Mesendoderm (in vitro differentiated cells): ENCODE results near the gene ITGB1BP1.

Experiments
- DNase-seq: peaks from one replicate; pipeline ENCODE4 v3.0.0; 2013
- H2AK5ac ChIP-seq: 2 replicates; pipeline ENCODE4 v1.6.1; 2013; ENCODE audit warnings: low read length, inconsistent platforms
- H2BK120ac ChIP-seq: 2 replicates; pipeline ENCODE4 v1.6.1; 2013; ENCODE audit warnings: low read depth, mild to moderate bottlenecking, low read length, moderate library complexity, mixed read lengths
- H2BK15ac ChIP-seq: replicated peaks from 2 replicates; pipeline ENCODE4 v1.6.1; 2013; ENCODE audit warnings: low read depth, mild to moderate bottlenecking, moderate library complexity
- H2BK5ac ChIP-seq: 2 replicates; pipeline ENCODE4 v1.6.1; 2013; ENCODE audit warnings: low read length, inconsistent platforms
- H3K18ac ChIP-seq: 2 replicates; pipeline ENCODE4 v1.6.1; 2013; ENCODE audit warnings: mild to moderate bottlenecking, low read length, mixed read lengths
- H3K23ac ChIP-seq: one replicate; pipeline ENCODE4 v1.6.1; 2013; ENCODE audit warnings: low read length
- H3K27ac ChIP-seq: 2 replicates; pipeline ENCODE4 v1.5.1; 2013; ENCODE audit warnings: low read depth, mild to moderate bottlenecking, inconsistent platforms, low read length, moderate library complexity
- H3K27me3 ChIP-seq: 2 replicates; pipeline ENCODE4 v1.6.1; 2013; ENCODE audit warnings: low read length, control low read depth, mild to moderate bottlenecking, inconsistent platforms; ENCODE audit not compliant: insufficient read depth, poor library complexity
- H3K36me3 ChIP-seq: 2 replicates; pipeline ENCODE4 v1.6.1; 2013; ENCODE audit warnings: low read length, inconsistent platforms; ENCODE audit not compliant: control insufficient read depth, insufficient read depth
- H3K4ac ChIP-seq: one replicate; pipeline ENCODE4 v1.6.1; 2013; ENCODE audit warnings: low read depth, mild to moderate bottlenecking, low read length, moderate library complexity
- H3K4me1 ChIP-seq: 2 replicates; pipeline ENCODE4 v1.6.1; 2013; ENCODE audit warnings: low read depth, low read length, inconsistent platforms; ENCODE audit not compliant: control insufficient read depth
- H3K4me2 ChIP-seq: 2 replicates; pipeline ENCODE4 v1.6.1; 2013; ENCODE audit warnings: low read length
- H3K4me3 ChIP-seq: 2 replicates; pipeline ENCODE4 v1.5.1; 2013; ENCODE audit warnings: mild to moderate bottlenecking, low read length
- H3K56ac ChIP-seq: one replicate; pipeline ENCODE4 v1.6.1; 2013; ENCODE audit warnings: low read length
- H3K79me1 ChIP-seq: 2 replicates; pipeline ENCODE4 v1.6.1; 2013; ENCODE audit warnings: low read length, inconsistent platforms
- H3K79me2 ChIP-seq: 2 replicates; pipeline ENCODE4 v1.6.1; 2013; ENCODE audit warnings: mild to moderate bottlenecking, low read length; ENCODE audit not compliant: control insufficient read depth, insufficient read depth
- H3K9ac ChIP-seq: 2 replicates; pipeline ENCODE4 v1.6.1; 2013; ENCODE audit warnings: low read length, inconsistent platforms
- H4K5ac ChIP-seq: one replicate; pipeline ENCODE4 v1.6.1; 2013; ENCODE audit warnings: low read length
- H4K8ac ChIP-seq: one replicate; pipeline ENCODE4 v1.6.1; 2013; ENCODE audit warnings: low read depth, mild to moderate bottlenecking, control low read depth, low read length, moderate library complexity
- WGBS: extraction: QIAGEN DNeasy Blood & Tissue Kit; methylation state at CpG from one replicate; pipeline ENCODE4 v1.1.7; 2013; ENCODE audit warnings: low lambda C conversion rate, missing lambda C conversion rate; ENCODE audit not compliant: insufficient coverage; ENCODE audit errors: extremely low coverage; 5-methylcytosine and 5-hydroxymethylcytosine counted together

Gene ITGB1BP1

GRCh38 chr2:9434489-9434888 is 11.2 kb upstream of the ITGB1BP1 start:
- H3K27me3 ChIP-seq: no peaks in the 10 kb centered on the region
- H4K8ac ChIP-seq: no peak overlapping the region
- H3K23ac ChIP-seq: no peak overlapping the region
- H2BK120ac ChIP-seq: no peak overlapping the region
- H3K36me3 ChIP-seq: peaks cover 4% of the 10 kb centered on the region
- no peak overlapping the region for H3K27ac ChIP-seq
- no peak overlapping the region for H4K5ac ChIP-seq
- no CpG with 5 or more reads among the region's 2 CpGs for WGBS
- DNase-seq: no peak
- no peak overlapping the region for H2BK5ac ChIP-seq
- no peak overlapping the region for H3K18ac ChIP-seq
- H3K4ac ChIP-seq: no peak overlapping the region
- H3K4me3 ChIP-seq: no peak overlapping the region
- no peak overlapping the region for H3K9ac ChIP-seq
- H2BK15ac ChIP-seq: no peak overlapping the region
- no peaks in the 10 kb centered on the region for H3K79me2 ChIP-seq
- no peak overlapping the region for H2AK5ac ChIP-seq
- H3K56ac ChIP-seq: no peak overlapping the region
- H3K4me2 ChIP-seq: no peak overlapping the region
- no peaks in the 10 kb centered on the region for H3K4me1 ChIP-seq
- no peaks in the 10 kb centered on the region for H3K79me1 ChIP-seq

DNA sequence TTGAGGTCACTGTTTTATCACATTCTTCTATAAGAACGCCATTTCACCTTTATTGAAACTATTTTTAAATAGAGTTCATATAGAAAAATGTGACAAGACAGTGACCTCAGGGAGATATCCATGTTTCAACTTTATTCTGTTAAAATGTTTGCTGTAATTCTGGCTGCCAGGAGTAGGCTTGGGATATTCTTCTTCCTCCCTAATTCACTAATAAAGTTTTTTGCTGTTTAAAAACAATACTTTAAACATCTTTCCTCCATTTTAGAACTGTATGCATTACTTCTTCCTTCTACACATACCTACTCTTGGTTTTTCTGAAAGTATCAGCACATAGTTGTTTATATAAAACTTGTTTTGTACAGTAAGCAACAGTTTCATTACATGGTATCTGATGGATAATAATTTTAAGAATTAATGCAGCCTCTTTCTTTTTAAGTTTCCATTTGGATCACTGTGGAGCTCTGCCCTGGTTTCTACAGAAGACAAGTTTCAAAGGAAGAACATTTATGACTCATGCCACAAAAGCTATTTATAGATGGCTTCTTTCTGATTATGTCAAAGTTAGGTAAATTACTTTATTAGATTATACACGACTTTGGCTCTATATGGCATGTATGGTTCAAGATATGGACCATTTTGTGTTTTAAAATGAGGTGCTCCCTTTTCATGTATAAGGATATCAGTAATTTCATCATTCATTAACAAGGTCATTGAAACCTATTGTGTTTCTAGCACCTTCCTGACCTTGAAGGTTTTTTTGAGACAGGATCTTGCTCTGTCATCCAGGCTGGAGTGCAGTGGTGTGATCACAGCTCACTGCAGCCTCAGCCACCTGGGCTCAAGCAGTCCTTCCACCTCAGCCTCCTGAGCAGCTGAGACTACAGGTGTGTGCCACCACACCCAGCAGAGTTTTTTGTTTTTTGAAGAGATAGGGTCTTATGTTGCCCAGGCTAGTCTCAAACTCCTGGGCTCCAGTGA is 7.3 kb upstream of the ITGB1BP1 start:
- peaks cover 8% of the 10 kb centered on the region for H3K79me1 ChIP-seq
- no peak for DNase-seq
- H3K4me1 ChIP-seq: no peaks in the 10 kb centered on the region
- no CpG with 5 or more reads among the region's 2 CpGs for WGBS
- no peak overlapping the region for H3K9ac ChIP-seq
- H2BK5ac ChIP-seq: no peak overlapping the region
- no peak overlapping the region for H3K18ac ChIP-seq
- H3K4me3 ChIP-seq: no peak overlapping the region
- no peak overlapping the region for H4K8ac ChIP-seq
- H2BK120ac ChIP-seq: no peak overlapping the region
- H3K27me3 ChIP-seq: no peaks in the 10 kb centered on the region
- H2AK5ac ChIP-seq: no peak overlapping the region
- no peak overlapping the region for H3K4ac ChIP-seq
- no peak overlapping the region for H3K4me2 ChIP-seq
- H3K27ac ChIP-seq: no peak overlapping the region
- no peak overlapping the region for H4K5ac ChIP-seq
- H2BK15ac ChIP-seq: no peak overlapping the region
- peaks cover 3% of the 10 kb centered on the region for H3K36me3 ChIP-seq
- no peaks in the 10 kb centered on the region for H3K79me2 ChIP-seq
- H3K23ac ChIP-seq: no peak overlapping the region
- no peak overlapping the region for H3K56ac ChIP-seq

- no CpG with 5 or more reads among the region's 5 CpGs for WGBS
- H3K27me3 ChIP-seq: no peaks in the 10 kb centered on the region
- H2BK5ac ChIP-seq: no peak overlapping the region
- peaks cover 12% of the 10 kb centered on the region for H3K79me1 ChIP-seq
- H2AK5ac ChIP-seq: no peak overlapping the region
- peaks cover 3% of the 10 kb centered on the region for H3K36me3 ChIP-seq
- H4K8ac ChIP-seq: no peak overlapping the region
- no peak overlapping the region for H3K23ac ChIP-seq
- H3K4me2 ChIP-seq: no peak overlapping the region
- H3K4me3 ChIP-seq: no peak overlapping the region
- no peak overlapping the region for H2BK120ac ChIP-seq
- no peak overlapping the region for H3K27ac ChIP-seq
- no peak overlapping the region for H3K9ac ChIP-seq
- H3K79me2 ChIP-seq: peaks cover 7% of the 10 kb centered on the region
- no peak overlapping the region for H3K18ac ChIP-seq
- peaks cover 2% of the 10 kb centered on the region for H3K4me1 ChIP-seq
- H3K56ac ChIP-seq: no peak overlapping the region
- H3K4ac ChIP-seq: no peak overlapping the region
- H2BK15ac ChIP-seq: no peak overlapping the region
- no peak overlapping the region for H4K5ac ChIP-seq
- DNase-seq: no peak
Observed at GRCh38 chr2:9428965-9429577, 5.7 kb upstream of the ITGB1BP1 start.

- peak overlapping the region; percentile 47 for H3K4me2 ChIP-seq
- peak overlapping the region; percentile 96 for H3K56ac ChIP-seq
- H2BK120ac ChIP-seq: no peak overlapping the region
- H2AK5ac ChIP-seq: no peak overlapping the region
- H3K27ac ChIP-seq: no peak overlapping the region
- no peak overlapping the region for H3K18ac ChIP-seq
- H4K5ac ChIP-seq: no peak overlapping the region
- H3K79me2 ChIP-seq: peaks cover 13% of the 10 kb centered on the region
- no peak overlapping the region for H3K23ac ChIP-seq
- H3K9ac ChIP-seq: peak overlapping the region; percentile 81
- H2BK5ac ChIP-seq: no peak overlapping the region
- H4K8ac ChIP-seq: no peak overlapping the region
- H3K27me3 ChIP-seq: no peaks in the 10 kb centered on the region
- DNase-seq: no peak
- peak overlapping the region; percentile 66 for H3K4me3 ChIP-seq
- no CpG with 5 or more reads among the region's 11 CpGs for WGBS
- H3K4ac ChIP-seq: no peak overlapping the region
- no peaks in the 10 kb centered on the region for H3K36me3 ChIP-seq
- H3K79me1 ChIP-seq: peaks cover 19% of the 10 kb centered on the region
- H3K4me1 ChIP-seq: peaks cover 5% of the 10 kb centered on the region
- no peak overlapping the region for H2BK15ac ChIP-seq
Observed at GRCh38 chr2:9424447-9425164, 1.3 kb upstream of the ITGB1BP1 start.

GRCh38 chr2:9423922-9424272 is 569 bp upstream of the ITGB1BP1 start:
- Histone ChIP-seq H2AK5ac (no peak overlapping the region), H3K4me2 (peak overlapping the region; percentile 47), H2BK5ac (peak overlapping the region; percentile 15), H3K56ac (peak overlapping the region; percentile 96), H3K9ac (peak overlapping the region; percentile 81), H4K5ac (no peak overlapping the region), H3K4ac (peak overlapping the region; percentile 65), H3K18ac (peak overlapping the region; percentile 52), H3K36me3 (no peaks in the 10 kb centered on the region), H4K8ac (peak overlapping the region; percentile 3), H2BK15ac (no peak overlapping the region), H3K27me3 (no peaks in the 10 kb centered on the region), H3K79me1 (peaks cover 21% of the 10 kb centered on the region), H3K4me1 (peaks cover 5% of the 10 kb centered on the region), H2BK120ac (no peak overlapping the region), H3K79me2 (peaks cover 13% of the 10 kb centered on the region), H3K27ac (peak overlapping the region; percentile 45), H3K23ac (no peak overlapping the region), H3K4me3 (peak overlapping the region; percentile 66)
- DNase-seq: no peak
- no CpG with 5 or more reads among the region's 21 CpGs for WGBS
